GM12892 (cell line): ENCODE results near the gene SGTA.

Experiments used
- POLR2A ChIP-seq: IDR thresholded peaks from 2 replicates; pipeline ENCODE4 v1.6.1; 2011; ENCODE audit warnings: low read depth, low read length, control low read depth
- POLR2AphosphoS5 ChIP-seq: IDR thresholded peaks from 2 replicates; pipeline ENCODE4 v1.6.1; 2011; ENCODE audit warnings: low read depth, low read length, control low read depth

- no peak for TF ChIP-seq POLR2A
- TF ChIP-seq POLR2AphosphoS5, result no peak
Measured at GRCh38 chr19:2796659-2797266, 13.7 kb upstream of the SGTA start.
